ENCODE results near the gene CREB3L2.

Gene CREB3L2

GRCh38 chr7:137951700-137952425 is 50.0 kb downstream of the CREB3L2 start:
- no peaks in the 10 kb centered on the region for H3K79me2 ChIP-seq (ENCODE audit: insufficient read depth, low read length)
- H3K9me3 ChIP-seq (ENCODE audit: insufficient read depth, low read length), result no peaks in the 10 kb centered on the region
- H3F3A ChIP-seq (ENCODE audit: insufficient read depth), result no peaks in the 10 kb centered on the region
- no peaks in the 10 kb centered on the region for H3K36me3 ChIP-seq (ENCODE audit: low read length)
- H4K20me1 ChIP-seq (ENCODE audit: low read depth, low read length), result no peaks in the 10 kb centered on the region
- no peak overlapping the region for H2AFZ ChIP-seq (ENCODE audit: low read depth, low read length, severe bottlenecking)
- no peaks in the 10 kb centered on the region for H3K9me2 ChIP-seq (replicated peaks; ENCODE audit: insufficient read depth, low read length)
- H3K4me3 ChIP-seq (ENCODE audit: insufficient read depth, low read length, poor library complexity, severe bottlenecking), result no peak overlapping the region
- H3K4me2 ChIP-seq (ENCODE audit: low read depth, low read length, poor library complexity, severe bottlenecking), result no peak overlapping the region
- TF ChIP-seq CTCF (IDR thresholded peaks at IDR 0.05; ENCODE audit: insufficient read depth, low read length, poor library complexity, severe bottlenecking) (no peak), EZH2phosphoT487 (conservative IDR thresholded peaks at IDR 0.05; ENCODE audit: low read length) (no peak)
- no peaks in the 10 kb centered on the region for H3K27me3 ChIP-seq (ENCODE audit: low read length)
- H3K9ac ChIP-seq (ENCODE audit: low read length), result no peak overlapping the region
- H3K27ac ChIP-seq (ENCODE audit: low read depth, low read length), result no peak overlapping the region

GRCh38 chr7:137950967-137951366 is 50.9 kb downstream of the CREB3L2 start:
- Histone ChIP-seq H3F3A (ENCODE audit: insufficient read depth) (no peaks in the 10 kb centered on the region), H3K9me2 (replicated peaks; ENCODE audit: insufficient read depth, low read length) (no peaks in the 10 kb centered on the region), H4K20me1 (ENCODE audit: low read depth, low read length) (no peaks in the 10 kb centered on the region), H3K27ac (ENCODE audit: low read depth, low read length) (no peak overlapping the region), H3K9ac (ENCODE audit: low read length) (no peak overlapping the region), H3K79me2 (ENCODE audit: insufficient read depth, low read length) (no peaks in the 10 kb centered on the region), H2AFZ (ENCODE audit: low read depth, low read length, severe bottlenecking) (no peak overlapping the region), H3K27me3 (ENCODE audit: low read length) (no peaks in the 10 kb centered on the region), H3K36me3 (ENCODE audit: low read length) (no peaks in the 10 kb centered on the region), H3K4me3 (ENCODE audit: insufficient read depth, low read length, poor library complexity, severe bottlenecking) (no peak overlapping the region), H3K4me2 (ENCODE audit: low read depth, low read length, poor library complexity, severe bottlenecking) (no peak overlapping the region), H3K9me3 (ENCODE audit: insufficient read depth, low read length) (no peaks in the 10 kb centered on the region)
- no peak for TF ChIP-seq EZH2phosphoT487 (conservative IDR thresholded peaks at IDR 0.05; ENCODE audit: low read length)
- no peak for TF ChIP-seq CTCF (IDR thresholded peaks at IDR 0.05; ENCODE audit: insufficient read depth, low read length, poor library complexity, severe bottlenecking)

- no peak for TF ChIP-seq EZH2phosphoT487 (conservative IDR thresholded peaks at IDR 0.05; ENCODE audit: low read length)
- TF ChIP-seq CTCF (IDR thresholded peaks at IDR 0.05; ENCODE audit: insufficient read depth, low read length, poor library complexity, severe bottlenecking), result no peak
- no peaks in the 10 kb centered on the region for H3K36me3 ChIP-seq (ENCODE audit: low read length)
- H2AFZ ChIP-seq (ENCODE audit: low read depth, low read length, severe bottlenecking), result no peak overlapping the region
- no peaks in the 10 kb centered on the region for H4K20me1 ChIP-seq (ENCODE audit: low read depth, low read length)
- H3K27me3 ChIP-seq (ENCODE audit: low read length), result no peaks in the 10 kb centered on the region
- H3K9ac ChIP-seq (ENCODE audit: low read length), result no peak overlapping the region
- no peak overlapping the region for H3K4me2 ChIP-seq (ENCODE audit: low read depth, low read length, poor library complexity, severe bottlenecking)
- H3K79me2 ChIP-seq (ENCODE audit: insufficient read depth, low read length), result no peaks in the 10 kb centered on the region
- H3K27ac ChIP-seq (ENCODE audit: low read depth, low read length), result no peak overlapping the region
- no peak overlapping the region for H3K4me3 ChIP-seq (ENCODE audit: insufficient read depth, low read length, poor library complexity, severe bottlenecking)
- no peaks in the 10 kb centered on the region for H3F3A ChIP-seq (ENCODE audit: insufficient read depth)
- no peaks in the 10 kb centered on the region for H3K9me2 ChIP-seq (replicated peaks; ENCODE audit: insufficient read depth, low read length)
- H3K9me3 ChIP-seq (ENCODE audit: insufficient read depth, low read length), result no peaks in the 10 kb centered on the region
Observed at GRCh38 chr7:137950263-137950621, 51.6 kb downstream of the CREB3L2 start.

Data from SU-DHL-6 (cell line).